ENCODE results near the gene RERG.

RERG gene

DNA sequence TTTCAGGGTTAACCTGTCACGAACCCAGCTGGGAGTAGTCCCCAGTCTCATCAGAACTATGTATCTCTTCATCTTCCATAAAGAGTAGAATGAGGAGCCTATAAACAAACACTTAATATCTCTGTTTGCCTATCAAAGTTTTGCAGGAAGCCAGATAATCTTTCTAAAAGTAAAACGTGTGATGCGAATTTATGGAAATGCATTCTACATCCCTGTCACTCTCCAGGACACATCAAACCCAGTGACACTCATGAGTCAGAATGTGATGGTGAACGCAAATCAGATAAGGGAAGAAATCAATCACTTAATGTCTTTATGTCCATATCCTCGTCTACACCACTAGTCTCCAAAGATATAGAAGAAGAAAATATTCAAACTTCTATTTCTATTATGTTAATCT is 37.4 kb downstream of the RERG start:
- no peak for DNase-seq

DNA sequence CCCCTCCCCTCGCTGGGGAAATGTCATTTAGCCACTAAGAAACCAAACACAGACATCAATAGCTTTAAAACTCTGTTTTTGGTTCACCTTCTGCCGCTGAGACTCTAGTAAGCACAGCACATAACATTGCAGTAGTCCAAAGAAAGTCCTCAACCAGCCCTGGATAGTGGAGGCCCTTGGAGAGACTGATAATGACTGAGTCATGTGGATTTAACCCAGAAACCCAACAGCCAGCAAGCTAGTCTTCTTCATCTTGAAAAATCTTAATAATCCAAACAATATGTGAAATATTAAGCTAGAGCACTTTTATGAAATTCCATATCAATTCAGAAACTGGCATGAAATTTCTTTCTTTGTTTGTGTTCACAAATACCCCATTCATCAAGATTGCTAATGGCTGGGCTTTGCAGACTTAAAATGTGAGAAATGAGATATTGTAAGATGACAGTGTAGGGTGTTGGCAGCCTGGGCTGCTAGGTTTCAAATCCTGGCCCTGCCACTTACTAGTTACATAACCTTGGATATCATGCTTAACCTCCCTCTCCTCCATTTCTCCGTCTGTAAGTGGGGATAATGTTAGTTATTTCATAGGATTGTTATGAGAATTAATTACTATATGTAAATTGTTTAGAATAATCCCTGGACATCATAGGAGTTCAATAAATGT is 40.1 kb downstream of the RERG start:
- DNase-seq: no peak

DNA sequence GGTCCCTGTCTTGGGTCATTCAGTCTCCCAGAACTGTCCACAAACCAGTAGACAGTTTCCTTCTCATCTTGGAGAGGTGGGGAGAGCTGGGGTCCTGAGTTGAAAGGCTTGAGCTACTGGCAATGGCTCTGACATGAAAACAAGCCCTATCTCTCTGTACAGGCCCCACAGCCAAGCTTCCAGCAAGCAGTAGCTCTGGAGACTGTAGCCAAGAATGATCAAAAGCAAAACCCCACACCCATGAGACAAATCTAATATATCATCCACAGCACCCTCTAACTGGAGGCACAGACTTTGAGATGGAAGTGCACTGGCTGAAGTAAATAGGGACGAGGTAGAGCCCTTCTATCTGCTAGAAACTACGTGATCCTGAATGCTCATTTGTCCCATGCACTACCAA is 40.9 kb downstream of the RERG start:
- no peak for DNase-seq

DNA sequence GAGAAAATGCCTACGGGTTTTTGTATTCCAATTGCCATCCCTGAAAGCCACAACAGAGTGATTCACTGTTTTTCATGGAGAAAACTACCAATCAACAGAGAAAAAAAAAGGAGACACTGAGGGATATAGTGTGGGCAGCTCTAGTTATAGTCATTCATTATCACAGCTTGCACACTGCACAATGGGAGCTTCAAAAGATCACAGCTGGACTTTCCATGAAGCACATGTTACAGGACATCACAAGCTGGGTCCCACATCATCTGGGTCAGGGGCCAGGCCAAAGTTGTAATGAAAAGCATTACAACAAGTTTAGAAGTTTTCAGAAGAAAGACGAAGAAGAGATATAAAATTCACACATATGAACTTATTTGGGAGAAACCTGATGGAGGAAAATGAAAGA is 41.5 kb downstream of the RERG start:
- DNase-seq: no peak

DNA sequence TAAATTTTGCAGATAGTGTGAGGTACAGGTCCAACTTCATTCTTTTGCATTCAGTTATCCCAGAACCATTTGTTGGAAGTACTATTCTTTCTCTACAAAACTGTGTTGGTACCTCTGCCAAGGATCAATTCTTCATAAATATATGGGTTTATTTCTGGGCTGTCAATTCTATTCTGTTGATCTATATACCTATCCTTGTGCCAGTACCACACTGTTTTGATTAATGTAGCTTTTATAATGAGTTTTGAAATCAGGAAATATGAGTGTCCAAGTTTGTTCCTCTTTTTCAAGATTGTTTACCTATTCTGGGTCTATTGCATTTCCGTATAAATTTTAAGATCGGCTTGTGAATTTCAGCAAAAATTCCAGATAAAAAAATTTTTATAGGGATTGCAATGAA is 48.1 kb downstream of the RERG start:
- no peak for DNase-seq

DNA sequence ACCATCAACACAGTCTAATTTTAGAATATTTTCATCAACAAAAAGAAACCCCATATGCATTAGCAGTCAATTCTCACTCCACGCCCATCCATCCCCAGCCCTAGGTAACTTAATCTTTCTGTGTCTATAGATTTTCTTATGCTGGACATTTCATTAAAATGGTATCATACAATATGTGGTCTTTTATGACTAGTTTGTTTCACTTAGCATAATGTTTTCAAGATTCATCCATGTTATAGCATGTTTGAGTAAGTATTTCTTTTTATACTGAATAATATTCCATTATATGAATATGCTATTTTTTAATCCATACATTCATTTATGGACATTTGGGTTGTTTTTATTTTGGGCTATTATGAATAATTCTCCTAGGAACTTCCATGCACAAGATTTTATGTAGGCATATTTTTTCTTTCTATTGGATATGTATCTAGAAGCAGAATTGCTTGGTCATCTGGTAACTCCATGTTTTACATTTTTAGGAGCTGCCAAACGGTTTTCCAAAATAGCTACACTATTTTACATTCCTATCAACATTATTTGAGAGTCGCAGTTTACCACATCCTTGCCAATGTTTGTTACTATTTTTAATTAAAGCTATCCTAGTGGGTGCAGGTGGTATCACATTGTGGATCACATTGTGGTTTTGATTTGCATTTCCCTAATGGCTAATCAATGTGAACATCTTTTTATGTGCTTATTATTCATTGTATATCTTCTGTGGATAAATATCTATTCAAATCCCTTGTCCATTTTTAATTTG is 49.0 kb downstream of the RERG start:
- DNase-seq: no peak

DNA sequence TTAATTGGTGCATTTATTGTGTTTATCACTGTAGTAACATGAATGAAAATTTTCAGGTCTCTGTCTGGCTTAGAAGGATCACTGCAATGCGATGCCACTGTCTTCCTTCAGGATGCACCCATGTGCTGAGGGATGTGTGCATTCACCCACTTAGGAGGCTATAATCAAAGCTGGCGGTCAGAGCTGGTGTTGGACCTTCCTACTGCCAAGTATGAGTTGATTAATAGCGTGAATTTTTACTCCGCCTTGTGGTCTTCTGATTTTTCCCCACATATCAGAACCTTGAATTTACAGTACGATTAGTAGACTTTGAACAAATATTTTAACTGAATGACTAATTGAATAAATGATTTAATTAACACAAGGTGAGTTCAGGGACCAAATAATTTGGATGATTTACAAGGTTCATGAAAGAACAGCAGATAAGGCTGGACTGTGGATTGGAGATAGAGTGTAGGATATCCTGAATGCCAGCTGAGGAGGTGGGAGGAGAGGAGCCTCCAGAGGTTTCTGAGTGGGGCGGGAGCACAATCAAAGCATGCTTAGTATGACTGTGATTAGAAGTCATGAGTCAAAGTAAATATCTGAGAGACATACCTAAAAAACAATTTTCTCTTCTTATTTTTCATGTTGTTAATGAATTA is 50.1 kb downstream of the RERG start:
- DNase-seq: no peak

DNA sequence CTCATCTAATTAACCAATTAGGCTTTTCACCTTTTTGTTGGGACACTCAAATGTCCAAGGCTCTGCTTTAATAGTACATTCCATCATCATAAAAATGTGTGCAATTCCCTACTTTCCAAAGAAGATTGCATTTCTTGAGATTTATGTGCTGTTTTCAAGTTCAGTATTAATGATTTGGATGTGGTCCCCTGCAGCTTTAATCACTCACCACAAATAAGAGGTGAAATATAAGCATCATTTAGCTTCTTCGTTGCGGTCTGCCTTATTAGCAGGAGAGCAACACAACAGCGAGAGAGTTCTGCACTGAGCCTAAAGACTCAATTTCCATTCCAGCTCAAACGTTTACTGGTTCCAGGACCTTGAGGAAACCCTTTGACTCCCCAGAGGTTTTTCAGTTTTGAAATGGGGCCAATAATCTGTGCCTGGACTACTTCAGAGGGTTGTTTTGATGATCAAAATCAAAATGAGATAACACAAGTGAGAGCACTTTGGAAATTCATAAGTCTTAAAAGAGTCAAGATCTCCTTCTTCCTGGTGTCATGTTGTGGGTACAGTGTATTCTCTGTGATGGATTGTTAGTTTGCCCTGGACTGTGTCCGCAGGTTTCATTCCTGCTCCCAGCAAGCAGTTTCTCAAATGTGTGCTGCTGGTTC is 53.1 kb downstream of the RERG start:
- no peak for DNase-seq

DNA sequence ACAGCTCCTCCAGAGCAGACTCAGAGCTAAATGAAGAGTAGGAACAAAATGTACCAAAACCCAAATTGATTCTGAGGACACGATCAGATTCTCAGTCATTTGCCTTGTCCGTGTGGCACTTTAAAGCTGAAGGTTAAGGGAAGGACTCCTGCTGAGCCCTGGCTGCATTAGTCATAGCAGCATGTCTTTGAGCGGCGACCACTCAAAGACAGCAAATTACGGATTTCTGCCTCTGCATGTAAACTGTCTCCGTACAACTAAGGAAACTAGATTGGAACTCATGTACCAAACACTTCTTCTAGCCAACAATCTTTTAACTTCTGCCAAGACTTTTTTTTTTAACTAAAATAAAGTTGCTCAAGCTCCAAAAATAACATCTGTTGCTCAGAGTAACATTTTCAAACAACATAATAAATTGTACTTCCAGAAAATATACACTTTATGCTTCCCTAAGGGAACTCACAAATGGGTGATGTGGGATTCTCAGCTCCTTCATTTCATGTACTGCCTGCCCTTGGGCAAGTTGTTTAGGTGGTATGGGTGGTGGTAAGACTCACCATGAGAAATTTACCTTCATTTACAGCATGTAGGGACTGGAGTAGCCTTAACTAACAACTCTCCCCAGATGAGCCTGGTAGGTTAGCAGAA is 56.1 kb downstream of the RERG start:
- DNase-seq: no peak

DNA sequence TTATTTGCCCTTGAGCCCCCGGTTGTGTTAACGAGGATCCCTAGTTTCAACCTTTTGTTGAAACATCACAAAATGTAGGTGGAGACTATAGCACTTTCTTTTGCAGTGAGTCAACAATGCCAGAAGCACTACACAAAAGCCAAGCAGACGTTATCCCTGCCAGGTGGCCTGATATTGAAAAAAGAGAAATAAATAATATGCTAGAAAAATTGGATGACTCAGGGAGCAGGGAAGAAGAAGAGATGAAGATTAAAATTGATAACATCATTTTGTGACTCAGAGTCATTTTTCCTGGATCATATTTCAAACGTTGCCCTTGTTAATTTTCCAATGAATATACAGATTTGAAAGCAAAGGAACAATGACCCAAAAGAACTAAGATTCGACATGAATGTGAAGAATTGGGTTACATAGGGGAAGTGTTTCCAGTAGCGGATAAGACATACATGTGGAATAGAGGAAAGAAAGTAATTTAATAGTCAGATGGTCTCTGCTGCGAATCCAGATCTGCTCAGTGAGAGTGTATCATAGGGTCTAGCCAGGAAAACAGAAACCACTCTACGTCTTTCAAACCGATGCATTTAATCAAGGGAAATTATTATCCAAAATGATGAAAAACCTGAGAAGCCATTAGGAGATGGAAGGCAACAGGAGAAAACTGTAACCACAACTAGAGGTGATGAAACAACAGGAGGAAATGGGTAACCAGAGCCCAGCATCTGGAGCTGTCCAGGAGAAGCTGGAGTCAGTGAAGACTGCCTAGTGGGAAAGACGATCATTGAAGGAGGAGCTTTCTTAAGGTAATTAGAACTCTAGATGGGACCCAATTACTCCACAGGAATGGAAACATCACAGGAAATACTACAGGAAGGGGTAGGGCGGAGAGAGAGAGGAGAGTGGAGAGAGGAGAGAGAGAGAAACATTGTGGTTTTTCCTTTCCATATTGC is 57.9 kb downstream of the RERG start:
- no peak for DNase-seq

DNA sequence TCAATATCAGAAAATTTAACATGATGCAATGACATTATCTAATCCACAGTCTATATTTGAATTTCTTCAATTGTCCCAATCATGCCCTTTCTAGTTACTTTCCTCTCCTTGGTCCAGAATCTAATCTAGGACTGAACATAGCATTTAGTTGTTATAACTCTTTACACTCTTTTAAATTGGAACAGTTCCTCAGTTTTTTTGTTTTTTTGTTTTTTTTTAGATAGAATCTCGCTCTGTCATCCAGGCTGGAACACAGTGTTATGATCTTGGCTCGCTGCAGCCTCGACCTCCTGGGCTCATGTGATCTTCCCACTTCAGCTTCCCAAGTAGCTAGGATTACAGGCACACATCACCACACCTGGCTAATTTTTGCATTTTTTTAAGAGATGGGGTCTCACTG is 63.1 kb downstream of the RERG start:
- DNase-seq: no peak

DNA sequence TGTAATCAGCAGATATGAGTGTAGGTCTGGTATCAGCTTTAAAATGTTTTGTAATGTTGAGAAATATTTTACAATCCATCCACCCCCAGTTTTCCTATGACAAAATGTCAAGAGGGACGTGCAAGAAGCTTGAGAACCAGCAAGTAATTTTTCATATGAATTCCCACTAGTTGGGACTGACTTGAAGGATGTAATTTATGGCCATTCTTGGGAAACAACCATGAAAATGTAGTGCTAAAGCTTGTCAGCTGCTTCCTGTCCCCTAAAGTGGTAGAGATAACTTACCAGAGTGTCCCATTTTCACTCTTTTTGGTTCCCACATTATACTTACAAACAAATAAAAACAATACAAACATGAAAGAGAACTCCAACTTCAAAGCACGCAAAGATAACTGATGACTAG is 63.9 kb downstream of the RERG start:
- no peak for DNase-seq

DNA sequence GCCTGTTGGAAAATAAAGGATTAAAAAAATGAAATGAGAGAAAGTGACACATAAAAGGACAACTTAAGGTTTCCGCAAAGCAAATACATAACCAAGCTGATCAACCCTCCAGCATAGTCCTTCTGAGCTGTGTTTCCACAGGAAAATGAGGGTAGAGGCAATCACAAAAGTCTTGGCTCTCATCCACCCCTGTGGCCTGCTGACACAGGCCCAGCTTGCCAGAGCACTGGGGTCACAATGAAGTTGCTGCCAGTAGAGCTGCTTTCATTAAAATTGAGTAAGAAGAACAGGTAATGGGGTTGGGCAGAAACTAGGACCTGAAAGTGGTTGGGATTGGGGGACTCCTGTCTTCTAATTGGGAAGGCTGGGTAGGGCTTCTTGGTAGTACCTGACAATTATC is 65.9 kb downstream of the RERG start:
- no peak for DNase-seq

DNA sequence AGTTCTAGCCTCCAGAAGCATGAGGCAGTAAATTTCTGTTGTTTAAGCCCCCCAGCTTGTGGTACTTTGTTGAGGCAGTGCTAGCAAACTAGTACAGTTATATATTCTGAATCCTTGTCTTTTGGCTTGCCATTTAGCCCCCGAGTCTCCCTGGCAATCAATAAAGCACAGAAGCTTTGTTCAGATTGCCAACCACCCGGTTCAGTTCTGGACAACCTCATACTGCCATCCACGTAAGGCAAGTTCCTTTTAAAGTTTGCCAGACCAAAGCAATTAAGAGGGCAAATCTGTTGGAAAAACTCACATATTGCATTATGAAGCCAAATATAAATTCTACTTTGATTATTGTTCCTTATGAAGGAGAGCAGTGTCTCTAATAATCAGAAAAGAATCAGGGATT is 67.1 kb downstream of the RERG start:
- no peak for DNase-seq

DNA sequence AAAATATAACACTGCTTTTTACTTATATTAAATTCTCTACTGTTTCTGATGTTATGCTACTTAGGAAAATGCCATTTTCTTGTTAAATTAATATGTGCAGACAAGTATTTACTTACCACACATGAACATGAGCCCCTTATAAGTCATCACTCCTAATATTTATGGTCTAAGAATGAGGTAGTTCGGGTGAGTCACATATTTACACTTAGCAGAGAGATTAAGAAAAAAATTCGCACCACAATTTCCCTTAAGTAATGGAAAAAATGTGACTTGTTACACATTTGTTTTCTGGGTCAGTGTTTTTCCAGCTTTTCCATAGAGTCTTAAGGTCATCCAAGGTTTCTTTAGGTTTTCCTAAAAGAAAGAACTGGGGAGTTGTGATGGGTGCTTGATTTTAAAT is 68.3 kb downstream of the RERG start:
- no peak for DNase-seq

DNA sequence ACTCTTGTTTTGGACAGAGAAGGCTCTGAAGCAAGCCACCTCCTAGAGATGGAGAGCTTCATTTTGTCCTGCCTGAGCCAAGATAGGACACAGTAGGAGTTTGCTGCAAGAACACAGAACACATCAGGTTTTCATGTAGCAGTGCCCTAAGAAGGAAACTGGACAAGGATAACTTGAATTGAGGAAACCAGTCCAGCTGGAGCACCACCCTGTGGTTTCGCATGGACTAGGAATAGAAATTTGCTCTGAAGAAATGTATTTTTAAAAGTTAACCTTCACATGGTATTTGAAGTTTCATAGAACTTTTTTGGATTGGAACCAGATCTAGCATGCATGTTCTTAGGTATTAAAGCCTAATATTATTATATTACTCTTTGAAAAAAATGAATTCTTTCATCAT is 68.8 kb downstream of the RERG start:
- no peak for DNase-seq

DNA sequence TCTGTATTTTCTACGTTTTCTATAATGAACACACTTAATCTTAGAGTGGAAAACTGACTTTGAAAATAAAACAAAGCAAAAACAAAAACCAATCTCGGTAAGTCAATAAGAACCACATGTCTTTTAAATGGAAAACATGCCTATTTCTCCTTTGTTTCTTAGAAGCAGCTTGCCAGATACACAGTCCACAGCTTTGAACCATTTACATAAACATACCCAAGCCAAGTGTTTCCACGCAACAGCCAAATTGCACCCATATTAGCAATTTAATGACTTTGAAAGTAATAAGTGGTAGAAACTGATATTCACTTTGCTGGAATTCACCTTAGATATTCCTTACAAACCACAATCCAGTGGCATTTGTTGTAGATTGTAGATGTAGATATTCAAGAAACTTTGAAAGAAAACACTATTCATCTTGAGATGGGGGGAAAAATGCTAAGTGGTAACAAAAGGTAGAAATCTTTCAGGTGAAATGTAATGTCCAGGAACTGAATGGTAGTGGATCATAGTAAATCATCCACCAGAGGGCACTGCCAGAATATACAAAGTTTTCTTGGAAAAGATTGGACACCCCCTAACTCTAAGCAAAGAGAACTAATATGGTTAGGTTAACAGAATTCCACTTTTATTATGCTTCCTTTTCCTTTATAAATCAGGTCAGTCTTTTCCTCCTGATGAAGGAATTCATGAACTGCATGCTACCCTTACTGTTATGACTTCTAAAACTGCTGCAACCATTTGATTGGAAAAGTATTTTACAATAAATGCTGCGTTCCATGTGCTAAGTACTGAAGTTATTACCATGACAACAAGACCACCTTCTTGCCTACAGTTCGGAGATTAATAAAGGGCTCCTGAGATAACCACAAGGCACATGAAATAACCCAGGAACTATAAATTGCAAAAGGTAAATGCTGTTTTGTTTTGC is 69.8 kb downstream of the RERG start:
- DNase-seq: no peak

DNA sequence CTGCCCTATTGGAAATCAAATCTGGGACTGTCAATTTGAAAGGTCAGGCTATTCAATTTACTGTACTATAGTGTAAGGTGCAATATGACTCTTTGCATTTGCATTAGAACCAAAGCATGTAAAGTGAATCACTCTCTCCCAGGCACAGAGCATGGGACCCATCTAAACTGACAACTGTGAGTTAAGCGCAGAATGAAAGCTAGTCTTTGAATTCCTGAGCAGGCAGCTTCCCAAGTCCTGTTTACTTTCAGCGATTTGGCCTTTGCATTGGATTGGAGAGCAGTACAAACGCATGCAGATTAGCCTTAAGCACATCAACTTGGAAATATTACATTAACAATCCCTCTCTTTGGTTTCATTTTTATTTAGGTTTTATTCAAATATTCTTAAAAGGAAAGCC is 74.6 kb downstream of the RERG start:
- no peak for DNase-seq

DNA sequence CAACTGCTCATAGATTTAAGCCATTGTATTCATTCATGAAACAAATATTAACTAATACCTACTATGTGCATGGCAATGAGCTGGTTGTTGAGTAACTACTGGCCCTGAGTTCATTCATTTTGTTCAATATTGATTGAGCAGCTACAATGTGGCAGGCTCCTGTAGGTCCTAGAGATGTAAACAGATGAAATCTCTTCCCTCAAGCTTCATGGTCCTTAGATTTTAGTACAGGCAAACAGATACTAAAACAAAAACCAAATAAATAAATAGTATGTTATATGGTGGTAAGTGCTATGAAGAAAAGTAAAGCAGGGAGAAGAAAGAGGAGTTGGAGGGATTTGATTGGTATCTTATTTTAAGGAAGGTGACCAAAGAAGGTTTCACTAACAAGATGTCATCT is 77.8 kb downstream of the RERG start:
- DNase-seq: no peak

DNA sequence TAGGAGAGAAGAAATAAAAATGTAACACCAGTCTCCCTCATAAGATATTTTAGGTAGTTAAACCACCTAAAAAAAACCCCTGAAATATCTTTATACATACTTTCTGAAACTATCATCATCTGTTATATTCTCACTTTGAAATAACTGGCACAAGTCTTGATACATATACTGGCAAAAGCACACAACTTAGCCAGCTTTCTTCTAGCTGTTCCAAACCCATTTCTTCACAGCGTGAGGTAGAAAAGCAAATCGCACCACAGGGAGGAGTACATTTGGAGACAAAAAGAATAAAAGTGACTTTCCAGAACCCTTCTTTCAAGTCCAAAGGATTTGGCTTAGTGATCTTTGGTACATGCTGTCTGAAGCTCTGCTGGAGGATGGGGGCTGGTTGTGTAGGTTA is 78.5 kb downstream of the RERG start:
- no peak for DNase-seq

DNA sequence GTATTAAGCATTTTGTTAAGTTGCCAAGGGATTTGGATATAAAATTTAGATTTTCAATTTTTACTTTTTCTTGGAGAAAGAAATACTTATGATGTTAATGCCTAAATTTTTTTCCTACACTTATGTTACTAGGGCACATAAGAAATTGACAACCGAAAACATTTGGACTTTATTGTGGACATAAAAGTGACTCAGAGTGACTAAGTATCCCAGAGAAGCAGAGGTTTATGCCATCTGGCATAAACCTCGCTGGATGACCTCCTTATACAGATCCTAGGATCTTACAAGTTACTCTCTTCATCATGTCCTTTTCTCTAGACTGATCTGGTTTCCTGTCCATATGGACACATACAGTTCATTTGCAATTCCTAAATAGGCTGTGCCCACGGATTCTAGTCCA is 89.8 kb downstream of the RERG start:
- no peak for DNase-seq
